Calu3 (cell line): ENCODE measurements around the gene GHR. TPM values are rescaled to one million over a fixed set of nuclear protein-coding genes. Genes with fewer than 3 reads are reported as not detected.

Experiments
- BruUV-seq: library from RNA; stranded (reverse); fragments of 400-500 nt; replicated peaks from 2 replicates; lab custom pipeline; 2021; lab: Mats Ljungman, UMichigan
- CTCF ChIA-PET: fragments of 300-600 bp; sonication (Branson Sonifier 250); formaldehyde crosslinking; loops from one replicate; lab custom pipeline; 2022; ENCODE audit warnings: antibody characterized with exemption; lab: Charles Lee
- DNase-seq: peaks from one replicate; pipeline ENCODE4 v3.0.0; 2022
- H3K27ac Mint-ChIP-seq: one replicate; pipeline ENCODE4 v1.8.0; 2022; ENCODE audit warnings: mixed read lengths; ENCODE audit not compliant: unreplicated experiment
- H3K27me3 Mint-ChIP-seq: one replicate; pipeline ENCODE4 v1.8.0; 2022; ENCODE audit warnings: mixed read lengths; ENCODE audit not compliant: unreplicated experiment
- H3K36me3 Mint-ChIP-seq: one replicate; pipeline ENCODE4 v1.8.0; 2022; ENCODE audit warnings: mild to moderate bottlenecking, moderate library complexity, mixed read lengths; ENCODE audit not compliant: insufficient read depth, unreplicated experiment
- H3K4me1 Mint-ChIP-seq: one replicate; pipeline ENCODE4 v1.8.0; 2022; ENCODE audit warnings: mild to moderate bottlenecking, low read depth, mixed read lengths; ENCODE audit not compliant: unreplicated experiment
- H3K4me3 Mint-ChIP-seq: one replicate; pipeline ENCODE4 v1.8.0; 2022; ENCODE audit warnings: mild to moderate bottlenecking, low read depth, moderate library complexity, mixed read lengths; ENCODE audit not compliant: unreplicated experiment
- H3K9me3 Mint-ChIP-seq: one replicate; pipeline ENCODE4 v1.8.0; 2022; ENCODE audit warnings: low read depth, mixed read lengths; ENCODE audit not compliant: unreplicated experiment
- intact Hi-C: fragments of 100-400 bp; cut with micrococcal nuclease; formaldehyde crosslinking; loops from one replicate; pipeline ENCODE4 v1.10.0; 2022; ENCODE audit not compliant: unreplicated experiment
- total RNA-seq: library from RNA; stranded (reverse); gene quantifications from 2 replicates; pipeline ENCODE4 v1.2.3, GENCODE V29; 2022
- TF ChIP-seq, protein P1 (sequence below): fragments of 200-600 bp; IDR thresholded peaks from one replicate; pipeline ENCODE4 v1.8.0; 2022; ENCODE audit warnings: antibody characterized with exemption; ENCODE audit not compliant: unreplicated experiment

GHR gene
- total RNA-seq, 1 experiment from 2014 or later: 0.45 TPM

DNA sequence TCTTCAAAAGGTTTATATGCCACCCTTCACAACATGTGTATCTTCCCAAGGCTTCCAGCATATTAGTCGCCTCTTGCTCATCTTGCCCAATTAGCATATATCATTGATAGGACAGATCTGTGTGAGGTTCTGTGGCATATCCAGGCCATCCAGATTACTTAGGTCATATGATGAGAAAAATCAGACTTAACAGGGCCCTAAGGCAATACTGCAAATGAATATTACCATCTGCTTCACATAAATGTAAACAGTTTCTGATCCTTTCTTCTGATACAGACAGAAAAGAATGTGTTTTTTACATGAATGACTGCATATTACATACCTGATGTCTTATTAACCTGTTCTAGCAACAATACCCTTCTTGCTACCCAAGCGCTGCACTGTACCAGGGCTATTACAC, 41.3 kb upstream of the GHR start:
- no peak for DNase-seq
- Mint-ChIP-seq H3K36me3 (no peaks in the 10 kb centered on the region), H3K4me1 (no peaks in the 10 kb centered on the region), H3K27ac (no peak overlapping the region), H3K4me3 (no peak overlapping the region), H3K27me3 (no peaks in the 10 kb centered on the region), H3K9me3 (peaks cover 4% of the 10 kb centered on the region)
- TF ChIP-seq, protein P1, sequence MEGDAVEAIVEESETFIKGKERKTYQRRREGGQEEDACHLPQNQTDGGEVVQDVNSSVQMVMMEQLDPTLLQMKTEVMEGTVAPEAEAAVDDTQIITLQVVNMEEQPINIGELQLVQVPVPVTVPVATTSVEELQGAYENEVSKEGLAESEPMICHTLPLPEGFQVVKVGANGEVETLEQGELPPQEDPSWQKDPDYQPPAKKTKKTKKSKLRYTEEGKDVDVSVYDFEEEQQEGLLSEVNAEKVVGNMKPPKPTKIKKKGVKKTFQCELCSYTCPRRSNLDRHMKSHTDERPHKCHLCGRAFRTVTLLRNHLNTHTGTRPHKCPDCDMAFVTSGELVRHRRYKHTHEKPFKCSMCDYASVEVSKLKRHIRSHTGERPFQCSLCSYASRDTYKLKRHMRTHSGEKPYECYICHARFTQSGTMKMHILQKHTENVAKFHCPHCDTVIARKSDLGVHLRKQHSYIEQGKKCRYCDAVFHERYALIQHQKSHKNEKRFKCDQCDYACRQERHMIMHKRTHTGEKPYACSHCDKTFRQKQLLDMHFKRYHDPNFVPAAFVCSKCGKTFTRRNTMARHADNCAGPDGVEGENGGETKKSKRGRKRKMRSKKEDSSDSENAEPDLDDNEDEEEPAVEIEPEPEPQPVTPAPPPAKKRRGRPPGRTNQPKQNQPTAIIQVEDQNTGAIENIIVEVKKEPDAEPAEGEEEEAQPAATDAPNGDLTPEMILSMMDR: no peak
- no TSS peak for BruUV-seq
- CTCF ChIA-PET: interaction anchor here (0.6 kb wide), 1 partner anchor 54 kb away, joined by 4 read pairs; no protein-coding TSS in a partner anchor
- intact Hi-C loops: no loop called here

DNA sequence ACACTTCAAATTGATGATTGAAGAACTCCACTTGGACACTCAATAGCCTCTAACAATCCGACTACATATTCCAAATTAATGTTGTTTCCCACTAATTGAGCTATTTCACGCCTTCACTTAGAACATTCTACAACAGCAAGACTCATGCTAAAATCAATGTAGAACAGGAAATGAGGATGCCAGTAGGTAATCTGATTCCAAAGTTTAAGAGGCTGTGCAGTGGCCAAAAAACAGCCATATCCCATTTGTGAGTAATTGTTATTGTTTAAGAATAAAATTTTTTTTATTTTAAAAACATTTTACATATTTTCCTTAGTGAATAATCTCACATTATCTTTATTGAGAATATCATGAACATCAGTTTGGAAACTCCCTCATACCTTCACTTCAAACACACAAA, 35.7 kb upstream of the GHR start:
- intact Hi-C loops: no loop called here
- TF ChIP-seq, protein P1: no peak
- Mint-ChIP-seq H3K27me3 (peaks cover 9% of the 10 kb centered on the region), H3K4me3 (no peak overlapping the region), H3K27ac (no peak overlapping the region), H3K36me3 (no peaks in the 10 kb centered on the region), H3K9me3 (no peaks in the 10 kb centered on the region), H3K4me1 (no peaks in the 10 kb centered on the region)
- CTCF ChIA-PET: no interaction called here
- BruUV-seq: no TSS peak
- no peak for DNase-seq

DNA sequence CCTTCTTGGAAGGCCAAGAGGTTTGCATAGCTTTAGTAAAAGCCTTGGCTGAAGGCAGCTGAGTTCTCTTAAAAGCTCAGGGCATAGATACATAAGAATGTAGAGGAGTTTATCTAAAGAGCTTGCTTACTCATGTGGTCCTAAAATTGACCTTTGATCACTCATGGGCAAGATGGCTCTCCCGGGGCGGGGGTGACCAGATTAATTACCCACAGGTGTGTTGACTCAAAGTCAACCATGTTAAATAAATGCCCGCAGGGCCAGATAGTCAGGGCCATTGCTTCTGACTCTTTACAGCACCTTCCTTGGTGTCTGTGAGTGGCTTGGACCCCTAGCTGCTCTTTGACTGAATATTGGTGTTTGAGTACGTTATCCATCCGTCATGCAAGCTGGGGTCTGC, 33.1 kb upstream of the GHR start:
- no peaks in the 10 kb centered on the region for H3K4me1 Mint-ChIP-seq
- TF ChIP-seq, protein P1: no peak
- H3K4me3 Mint-ChIP-seq: no peak overlapping the region
- H3K9me3 Mint-ChIP-seq: peaks cover 3% of the 10 kb centered on the region
- no peak for DNase-seq
- H3K36me3 Mint-ChIP-seq: no peaks in the 10 kb centered on the region
- intact Hi-C loops: no loop called here
- BruUV-seq: no TSS peak
- H3K27ac Mint-ChIP-seq: no peak overlapping the region
- CTCF ChIA-PET: interaction anchor here (0.7 kb wide), 1 partner anchor 788 kb away, joined by 5 read pairs; no protein-coding TSS in a partner anchor
- peaks cover 9% of the 10 kb centered on the region for H3K27me3 Mint-ChIP-seq

DNA sequence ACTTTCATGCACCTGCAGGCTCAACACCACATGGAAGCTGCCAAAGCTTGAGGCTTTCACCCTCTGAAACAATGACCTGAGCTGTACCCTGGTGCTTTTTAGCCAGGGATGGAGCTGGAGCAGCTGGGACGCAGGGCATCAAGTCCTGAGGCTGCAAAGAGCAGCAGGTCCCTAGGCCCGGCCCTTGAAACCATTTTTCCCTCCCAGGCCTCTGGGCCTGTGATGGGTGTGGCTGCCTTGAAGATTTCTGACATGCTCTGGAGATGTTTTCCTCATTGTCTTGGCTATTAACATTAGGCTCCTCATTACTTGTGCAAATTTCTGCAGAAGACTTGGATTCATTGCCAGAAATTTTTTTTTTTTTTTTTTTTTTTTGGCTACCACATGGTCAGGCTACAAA, 30.3 kb upstream of the GHR start:
- TF ChIP-seq, protein P1: no peak
- Mint-ChIP-seq H3K27me3 (peaks cover 1% of the 10 kb centered on the region), H3K9me3 (peaks cover 3% of the 10 kb centered on the region), H3K4me3 (no peak overlapping the region), H3K4me1 (no peaks in the 10 kb centered on the region), H3K27ac (no peak overlapping the region), H3K36me3 (no peaks in the 10 kb centered on the region)
- no peak for DNase-seq
- intact Hi-C loops: no loop called here
- CTCF ChIA-PET: no interaction called here
- BruUV-seq: no TSS peak
